KMS-11 (cell line): ENCODE results near the gene WDR64.

ENCODE experiments used
- H2AFZ ChIP-seq: fragments of 200-600 bp; sonication (generic); 2 replicates; pipeline ENCODE4 v1.6.1; 2016; ENCODE audit warnings: antibody characterized with exemption, mixed run types, low read depth
- H3K27ac ChIP-seq: fragments of 200-600 bp; sonication (generic); 2 replicates; pipeline ENCODE4 v1.6.1; 2016; ENCODE audit warnings: mild to moderate bottlenecking, mixed run types
- H3K27me3 ChIP-seq: fragments of 200-600 bp; sonication (generic); 2 replicates; pipeline ENCODE4 v1.6.1; 2017; ENCODE audit warnings: mild to moderate bottlenecking, low read depth, mixed run types, moderate library complexity; ENCODE audit not compliant: insufficient read depth
- H3K36me3 ChIP-seq: fragments of 200-600 bp; sonication (generic); 2 replicates; pipeline ENCODE4 v1.6.1; 2017; ENCODE audit warnings: mild to moderate bottlenecking, mixed run types; ENCODE audit not compliant: insufficient read depth
- H3K4me1 ChIP-seq: fragments of 200-600 bp; sonication (generic); 2 replicates; pipeline ENCODE4 v1.6.1; 2016; ENCODE audit warnings: mild to moderate bottlenecking, low read depth, mixed run types; ENCODE audit not compliant: poor library complexity, severe bottlenecking
- H3K4me2 ChIP-seq: fragments of 200-600 bp; sonication (generic); 2 replicates; pipeline ENCODE4 v1.7.0; 2016; ENCODE audit warnings: mild to moderate bottlenecking, mixed run types
- H3K4me3 ChIP-seq: fragments of 200-600 bp; sonication (generic); IDR thresholded peaks from 2 replicates; pipeline ENCODE4 v1.6.1; 2017; ENCODE audit warnings: low read depth, low read length, mixed read lengths; ENCODE audit not compliant: insufficient read depth
- H3K79me2 ChIP-seq: fragments of 200-600 bp; sonication (generic); 2 replicates; pipeline ENCODE4 v1.6.1; 2016; ENCODE audit warnings: low read depth, mixed run types; ENCODE audit not compliant: insufficient read depth
- H3K9ac ChIP-seq: fragments of 200-600 bp; sonication (generic); 2 replicates; pipeline ENCODE4 v1.6.1; 2016; ENCODE audit warnings: mild to moderate bottlenecking, mixed run types
- H4K20me1 ChIP-seq: fragments of 200-600 bp; sonication (generic); 2 replicates; pipeline ENCODE4 v1.6.1; 2016; ENCODE audit warnings: mild to moderate bottlenecking, mixed run types; ENCODE audit not compliant: insufficient read depth
- CTCF ChIP-seq: fragments of 200-600 bp; sonication (generic); conservative IDR thresholded peaks from 2 replicates; pipeline ENCODE4 v1.6.1; 2017; ENCODE audit warnings: low read depth, mild to moderate bottlenecking, antibody characterized with exemption, low read length, moderate library complexity, mixed read lengths

WDR64 gene

GRCh38 chr1:241642593-241642944 is 9.5 kb upstream of the WDR64 start:
- no peak overlapping the region for H2AFZ ChIP-seq
- H3K9ac ChIP-seq, result no peak overlapping the region
- H3K27ac ChIP-seq, result no peak overlapping the region
- H3K79me2 ChIP-seq, result peaks cover 19% of the 10 kb centered on the region
- H3K36me3 ChIP-seq, result no peaks in the 10 kb centered on the region
- peaks cover 16% of the 10 kb centered on the region for H3K4me1 ChIP-seq
- no peak overlapping the region for H3K4me3 ChIP-seq
- no peak overlapping the region for H3K4me2 ChIP-seq
- H4K20me1 ChIP-seq, result no peaks in the 10 kb centered on the region
- no peaks in the 10 kb centered on the region for H3K27me3 ChIP-seq
- TF ChIP-seq CTCF, result no peak

GRCh38 chr1:241644259-241644658 is 7.8 kb upstream of the WDR64 start:
- H3K36me3 ChIP-seq, result no peaks in the 10 kb centered on the region
- H3K27me3 ChIP-seq, result no peaks in the 10 kb centered on the region
- TF ChIP-seq CTCF, result no peak
- H2AFZ ChIP-seq, result no peak overlapping the region
- H4K20me1 ChIP-seq, result no peaks in the 10 kb centered on the region
- H3K9ac ChIP-seq, result no peak overlapping the region
- H3K27ac ChIP-seq, result no peak overlapping the region
- no peak overlapping the region for H3K4me3 ChIP-seq
- peaks cover 2% of the 10 kb centered on the region; the same call in 1 of the 2 replicates for H3K79me2 ChIP-seq
- H3K4me2 ChIP-seq, result no peak overlapping the region
- peaks cover 7% of the 10 kb centered on the region for H3K4me1 ChIP-seq

GRCh38 chr1:241645199-241645598 is 6.9 kb upstream of the WDR64 start:
- H3K27ac ChIP-seq, result no peak overlapping the region

GRCh38 chr1:241646201-241646600 is 5.9 kb upstream of the WDR64 start:
- H3K27me3 ChIP-seq, result no peaks in the 10 kb centered on the region
- H3K9ac ChIP-seq, result no peak overlapping the region
- no peaks in the 10 kb centered on the region for H3K4me1 ChIP-seq
- H3K4me2 ChIP-seq, result no peak overlapping the region
- no peak overlapping the region for H3K27ac ChIP-seq
- H2AFZ ChIP-seq, result no peak overlapping the region
- H3K36me3 ChIP-seq, result no peaks in the 10 kb centered on the region
- no peak for TF ChIP-seq CTCF
- H3K79me2 ChIP-seq, result no peaks in the 10 kb centered on the region
- H4K20me1 ChIP-seq, result no peaks in the 10 kb centered on the region
- no peak overlapping the region for H3K4me3 ChIP-seq

More at GRCh38 chr1:241645199-241645598, 6.9 kb upstream of the WDR64 start:
- Histone ChIP-seq H3K27me3 (no peaks in the 10 kb centered on the region), H3K4me1 (peaks cover 7% of the 10 kb centered on the region), H3K9ac (no peak overlapping the region), H4K20me1 (no peaks in the 10 kb centered on the region), H2AFZ (no peak overlapping the region), H3K4me2 (no peak overlapping the region), H3K79me2 (no peaks in the 10 kb centered on the region), H3K36me3 (no peaks in the 10 kb centered on the region), H3K4me3 (no peak overlapping the region)
- no peak for TF ChIP-seq CTCF

- H3K4me2 ChIP-seq, result no peak overlapping the region
- H3K27ac ChIP-seq, result no peak overlapping the region
- no peaks in the 10 kb centered on the region for H3K27me3 ChIP-seq
- H3K79me2 ChIP-seq, result no peaks in the 10 kb centered on the region
- no peaks in the 10 kb centered on the region for H3K4me1 ChIP-seq
- H2AFZ ChIP-seq, result no peak overlapping the region
- no peak for TF ChIP-seq CTCF
- H3K36me3 ChIP-seq, result no peaks in the 10 kb centered on the region
- no peaks in the 10 kb centered on the region for H4K20me1 ChIP-seq
- H3K4me3 ChIP-seq, result no peak overlapping the region
- no peak overlapping the region for H3K9ac ChIP-seq
These were observed 4.4 kb upstream of the WDR64 start for GRCh38 chr1:241647658-241648057.
